Measurements from ENCODE around the gene SLC30A4.
"Not testable (repeated sequence)": the region's sequence is repeated elsewhere in the genome, so short reads cannot be mapped to it uniquely, and the experiment has no call there.

SLC30A4 gene

DNA sequence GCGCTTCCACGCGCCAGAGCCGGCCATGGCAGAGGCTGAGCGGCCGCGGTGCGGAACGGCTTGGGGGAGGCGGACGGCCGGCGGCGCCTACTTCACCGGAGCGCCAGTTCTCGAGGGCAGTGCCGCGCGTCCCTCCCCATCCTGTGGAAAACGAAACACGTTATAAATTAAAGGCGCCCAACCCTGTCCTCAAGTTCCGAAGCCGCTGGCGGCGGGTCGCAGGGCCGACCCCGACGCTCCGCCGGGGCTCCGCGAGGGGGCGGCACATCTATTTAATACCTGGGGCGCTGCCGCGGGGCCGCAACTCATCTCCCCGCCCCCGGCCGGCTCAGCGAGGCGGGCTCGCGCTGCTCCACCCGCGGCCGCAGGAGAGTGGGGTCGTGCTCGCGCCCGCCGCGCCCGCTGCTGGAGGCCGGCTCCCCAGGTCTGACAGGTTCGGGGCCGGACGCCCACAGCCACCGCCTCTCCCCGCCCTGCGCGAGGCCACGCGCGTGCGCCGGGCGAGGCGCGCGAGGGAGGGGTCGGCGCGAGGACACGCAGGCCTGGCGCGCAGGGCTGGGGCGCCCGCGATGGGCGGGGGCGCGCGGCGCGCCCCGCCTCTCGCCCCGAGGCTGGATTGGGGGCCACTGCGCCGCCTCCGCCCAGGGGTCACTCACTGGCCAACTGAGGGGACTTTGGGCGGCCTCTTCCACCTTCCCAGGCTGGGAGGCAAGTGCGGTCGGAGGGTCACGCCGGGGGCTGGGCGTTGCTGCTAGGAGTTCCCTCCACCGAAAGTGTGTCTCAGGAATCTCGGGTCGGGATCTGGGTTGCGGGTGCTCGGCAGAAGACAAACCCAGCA is at the start of gene SLC30A4:
Gene SLC30A4, minus strand, starts transcription at position 428 of the 838 bp plus-strand sequence. Its CDS starts 401 bp downstream, at position 27.
- DNase-seq: peak; percentile 23 to 52

DNA sequence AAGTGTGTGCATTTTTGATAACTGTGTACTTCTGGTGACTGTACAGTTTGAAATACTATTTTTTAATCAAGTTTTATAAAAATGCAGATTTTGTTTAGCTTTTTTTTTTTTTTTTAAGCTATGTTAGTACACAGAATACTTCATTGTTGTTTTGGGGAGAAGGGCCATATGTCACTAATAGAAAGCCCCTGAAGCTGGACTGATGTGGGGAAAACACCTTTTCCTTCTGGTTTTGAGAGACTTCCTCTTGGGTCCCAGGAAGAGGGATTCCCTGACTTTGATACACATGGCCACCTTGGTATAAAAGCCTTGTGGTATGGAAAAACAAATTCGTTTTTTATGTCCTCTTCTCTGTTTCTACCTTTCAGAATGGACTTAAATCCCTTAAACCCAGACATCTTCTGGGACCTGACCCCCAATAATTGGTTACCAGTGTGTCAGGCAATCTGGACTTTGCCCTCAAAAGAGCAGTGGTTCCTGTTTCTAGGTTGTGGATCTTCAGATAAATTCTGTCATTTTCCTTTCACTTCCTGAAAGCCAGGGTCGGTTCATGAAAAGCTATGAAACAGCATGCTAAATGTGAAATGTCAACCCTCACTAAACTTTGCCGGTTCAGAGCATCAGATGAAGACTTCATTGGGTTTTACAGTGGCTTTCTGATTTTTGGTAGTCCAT is 33.5 kb upstream of the SLC30A4 start:
- no peak for DNase-seq

GRCh38 chr15:45551676-45552075 is 29.1 kb upstream of the SLC30A4 start:
- no peak for DNase-seq

DNA sequence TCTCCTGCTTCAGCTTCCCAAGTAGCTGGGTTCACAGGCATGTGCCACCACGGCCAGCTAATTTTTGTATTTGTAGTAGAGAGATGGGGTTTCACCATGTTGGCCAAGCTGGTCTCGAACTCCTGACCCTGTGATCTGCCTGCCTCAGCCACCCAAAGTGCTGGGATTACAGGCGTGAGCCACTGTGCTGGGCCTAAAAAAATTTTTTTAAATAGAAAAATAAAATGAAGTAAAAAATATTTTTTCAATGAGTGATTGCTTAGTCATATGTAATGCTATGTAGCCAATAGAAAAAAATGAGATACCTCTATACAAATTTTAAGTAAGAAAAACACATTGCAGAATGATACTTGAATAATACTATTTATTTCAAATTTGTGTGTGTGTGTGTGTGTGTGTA is 27.9 kb upstream of the SLC30A4 start:
- peak in 1 of 2 experiments; percentile 3 for DNase-seq

DNA sequence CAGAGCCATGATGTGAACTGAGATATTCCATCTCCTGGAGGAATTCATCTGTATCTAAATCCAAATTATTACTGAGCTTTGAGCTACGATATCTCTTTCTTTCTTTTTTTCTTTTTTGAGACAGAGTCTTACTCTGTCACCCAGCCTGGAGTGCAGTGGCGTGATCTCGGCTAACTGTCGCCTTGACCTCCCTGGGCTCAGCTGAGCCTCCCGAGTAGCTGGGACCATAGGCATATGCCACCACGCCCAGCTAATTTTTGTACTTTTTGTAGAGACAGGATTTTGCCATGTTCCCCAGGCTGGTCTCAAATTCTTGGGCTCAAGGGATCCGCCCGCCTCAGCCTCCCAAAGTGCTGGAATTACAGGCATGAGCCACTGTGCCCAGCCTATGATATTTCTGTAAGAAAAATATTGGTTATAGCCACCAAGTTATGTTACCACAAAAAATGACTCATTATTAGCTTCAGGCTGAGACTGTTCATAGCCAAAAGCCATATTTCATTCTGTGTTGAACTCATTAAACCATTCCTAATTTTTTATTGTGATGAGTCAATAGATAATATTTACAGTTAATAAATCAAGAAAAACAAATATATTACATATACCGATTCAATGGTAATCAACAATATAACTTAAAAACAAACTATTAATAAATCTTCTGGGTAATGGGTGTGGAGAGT is 27.1 kb upstream of the SLC30A4 start:
- no peak for DNase-seq

DNA sequence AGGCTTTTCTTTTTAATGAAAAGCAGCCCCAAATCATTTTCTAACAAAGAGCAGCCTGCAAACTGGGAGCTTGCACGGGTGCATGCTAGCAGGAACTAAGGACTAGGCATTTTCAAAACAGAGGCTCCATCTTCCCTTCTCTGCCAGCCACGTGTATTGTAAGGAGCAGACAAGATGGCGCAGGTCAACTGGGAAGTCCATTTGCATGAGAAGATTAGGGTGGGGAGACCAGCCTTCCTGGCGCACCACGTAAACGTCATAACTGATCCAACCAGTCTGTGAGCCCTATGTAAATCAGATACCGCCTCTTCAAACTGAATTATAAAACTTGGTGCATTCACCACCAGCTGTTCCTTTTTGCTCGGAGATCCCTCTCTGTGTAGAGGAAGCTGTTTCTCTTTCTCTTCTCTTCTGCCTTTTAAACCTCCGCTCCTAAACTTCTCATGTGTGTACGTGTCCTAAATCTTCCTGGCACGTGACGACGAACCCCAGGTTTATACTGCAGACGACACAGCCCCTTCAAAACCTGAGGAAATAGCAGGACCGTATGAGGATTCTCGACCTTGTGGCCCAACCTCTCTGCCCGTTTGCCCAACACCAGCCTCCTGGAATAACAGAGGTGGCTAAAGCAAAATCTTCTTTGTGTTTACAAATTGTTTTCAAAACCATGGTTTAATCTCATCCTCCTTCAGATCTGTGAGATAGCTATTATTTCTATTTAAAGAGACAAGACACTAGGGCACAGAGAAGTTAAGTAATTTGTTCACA is 26.4 kb upstream of the SLC30A4 start:
- no peak for DNase-seq

DNA sequence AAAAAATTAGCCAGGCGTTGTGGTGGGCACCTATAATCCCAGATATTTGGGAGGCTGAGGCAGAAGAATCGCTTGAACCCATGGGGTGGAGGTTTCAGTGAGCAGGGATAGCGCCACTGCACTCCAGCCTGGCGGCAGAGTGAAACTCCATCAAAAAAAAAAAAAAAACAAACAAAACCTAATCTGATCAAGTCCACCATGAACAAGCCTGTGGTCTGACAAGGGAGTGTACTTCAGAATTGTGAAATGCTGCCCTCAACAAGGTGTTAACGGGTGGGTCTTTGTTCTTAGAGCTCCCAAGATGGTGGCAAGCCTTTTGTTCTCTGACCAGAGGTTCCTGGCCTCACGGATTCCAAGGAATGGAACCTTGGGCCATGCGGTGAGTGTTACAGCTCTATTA is 24.2 kb upstream of the SLC30A4 start:
- DNase-seq: no peak

DNA sequence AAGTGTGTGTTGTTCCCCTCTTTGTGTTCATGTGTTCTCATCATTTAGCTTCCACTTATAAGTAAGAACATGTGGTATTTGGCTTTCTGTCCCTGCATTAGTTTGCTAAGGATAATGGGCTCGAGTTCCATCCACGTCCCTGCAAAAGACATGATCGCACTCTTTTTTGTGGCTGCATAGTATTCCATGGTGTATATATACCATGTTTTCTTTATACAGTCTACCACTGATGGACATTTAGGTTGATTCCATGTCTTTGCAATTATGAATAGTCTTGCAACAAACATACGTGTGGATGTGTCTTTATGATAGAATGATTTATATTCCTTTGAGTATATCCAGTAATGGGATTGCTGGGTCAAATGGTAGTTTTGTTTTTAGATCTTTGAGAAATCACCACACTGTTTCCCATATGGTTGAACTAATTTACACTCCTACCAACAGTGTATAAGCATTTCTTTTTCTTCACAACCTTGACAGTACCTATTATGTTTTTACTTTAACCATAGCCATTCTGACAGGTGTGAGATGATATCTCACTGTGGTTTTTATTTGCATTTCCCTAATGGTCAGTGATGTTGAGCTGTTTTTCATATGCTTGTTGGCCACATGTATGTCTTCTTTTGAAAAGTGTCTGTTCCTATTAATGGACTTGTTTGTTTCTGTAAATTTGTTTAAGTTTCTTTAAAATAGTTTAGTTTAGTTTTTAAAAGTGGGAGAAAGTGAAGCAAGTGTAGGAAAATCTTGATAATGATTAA is 21.9 kb upstream of the SLC30A4 start:
- no peak for DNase-seq

- DNase-seq: no peak
Observed at GRCh38 chr15:45543051-45543450, 20.5 kb upstream of the SLC30A4 start.

GRCh38 chr15:45540531-45540930 is 18.0 kb upstream of the SLC30A4 start:
- DNase-seq: no peak

GRCh38 chr15:45539680-45540079 is 17.1 kb upstream of the SLC30A4 start:
- no peak for DNase-seq

DNA sequence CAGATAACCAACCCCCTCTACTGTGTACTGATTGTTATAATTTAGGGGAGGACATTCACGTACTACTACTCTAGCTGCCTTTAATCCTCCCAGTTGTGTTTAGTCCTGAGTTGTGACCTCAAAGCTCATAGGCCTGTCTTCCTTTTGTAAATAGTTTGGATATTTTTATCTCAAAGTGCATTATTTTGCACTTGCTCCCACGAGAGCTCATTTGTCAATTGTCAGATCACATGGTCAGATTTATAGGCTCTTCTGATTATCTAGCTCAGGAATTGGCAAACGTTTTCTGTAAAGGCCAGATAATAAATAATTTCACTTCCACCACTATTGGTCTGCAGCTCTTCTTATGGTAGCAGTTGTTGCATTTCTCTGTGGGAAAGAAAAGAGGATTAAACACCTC is 14.4 kb upstream of the SLC30A4 start:
- DNase-seq: no peak

- no peak for DNase-seq
Observed at GRCh38 chr15:45535486-45536042, 13.0 kb upstream of the SLC30A4 start.

DNA sequence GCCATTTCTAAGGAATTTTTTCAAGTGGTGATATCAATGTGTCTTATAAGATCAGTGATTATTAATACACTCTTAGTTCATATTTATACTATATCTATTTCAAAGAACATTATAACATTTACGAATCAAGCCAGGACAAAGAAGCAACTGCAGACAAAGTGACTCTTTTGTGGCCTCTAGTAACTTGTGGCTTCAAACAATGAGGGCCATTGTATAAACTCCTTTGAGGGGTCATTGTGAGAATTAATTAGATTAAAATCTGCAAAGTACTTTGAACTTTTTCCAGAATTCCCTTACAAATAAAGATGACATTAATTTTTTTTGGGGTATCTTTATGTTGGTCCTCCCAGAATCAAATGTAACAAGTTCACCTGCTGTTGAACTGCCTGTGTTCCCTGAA is 12.3 kb upstream of the SLC30A4 start:
- no peak for DNase-seq

- not testable (repeated sequence) for DNase-seq
Observed at GRCh38 chr15:45532892-45533291, 10.3 kb upstream of the SLC30A4 start.

DNA sequence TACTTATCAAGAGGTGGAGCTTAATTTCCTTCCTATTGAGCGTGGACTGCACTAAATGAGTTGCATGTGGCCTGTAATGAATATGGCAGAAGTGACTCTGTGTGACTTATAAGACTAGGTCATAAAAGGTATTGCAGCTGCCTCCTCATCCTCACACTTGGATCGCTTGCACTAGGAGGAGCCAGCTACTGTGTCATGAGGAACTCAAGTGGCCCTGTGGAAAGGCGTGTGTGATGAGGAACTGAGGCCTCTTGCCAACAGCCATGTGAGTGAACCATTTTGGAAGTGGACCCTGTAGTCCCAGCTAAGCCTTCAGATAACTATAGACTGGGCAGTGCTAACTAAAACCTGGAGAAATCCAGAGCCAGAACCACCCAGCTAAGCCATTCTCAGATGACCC is 7.1 kb upstream of the SLC30A4 start:
- no peak for DNase-seq

DNA sequence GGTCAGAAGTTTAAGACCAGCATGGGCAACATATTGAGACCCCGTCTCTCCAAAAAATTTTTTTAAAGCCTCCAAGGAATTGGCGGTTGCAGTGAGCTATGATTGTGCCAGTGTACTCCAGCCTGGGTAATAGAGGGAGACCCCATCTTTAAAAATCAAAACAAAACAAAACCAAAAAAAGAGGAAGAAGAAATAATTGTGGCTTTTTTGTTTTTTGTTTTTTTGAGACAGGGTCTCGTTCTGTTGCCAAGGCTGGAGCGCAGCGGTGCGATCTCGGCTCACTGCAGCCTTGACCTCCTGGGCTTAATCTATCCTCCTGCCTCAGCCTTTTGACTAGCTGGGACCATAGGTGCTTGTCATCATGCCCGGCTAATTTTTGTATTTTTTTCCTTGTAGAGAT is 4.5 kb upstream of the SLC30A4 start:
- no peak for DNase-seq

DNA sequence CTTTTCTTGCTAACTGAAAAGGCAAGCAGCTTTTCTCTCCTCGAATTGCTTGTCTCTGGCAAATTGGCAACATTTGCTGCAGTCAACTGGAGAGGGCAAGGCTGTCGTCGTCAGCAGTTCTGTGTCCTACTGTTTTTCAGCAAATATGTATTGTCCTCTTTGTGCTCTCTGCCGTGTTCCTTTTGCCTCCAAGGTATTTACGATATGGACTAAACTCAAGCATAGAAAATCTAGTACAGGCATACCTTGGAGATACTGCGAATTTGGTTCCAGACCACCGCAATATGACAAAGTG is 558 bp upstream of the SLC30A4 start:
- DNase-seq: peak in 1 of 2 experiments; percentile 48

- DNase-seq: no peak
Observed at GRCh38 chr15:45521596-45522327, 793 bp downstream of the SLC30A4 start.

DNA sequence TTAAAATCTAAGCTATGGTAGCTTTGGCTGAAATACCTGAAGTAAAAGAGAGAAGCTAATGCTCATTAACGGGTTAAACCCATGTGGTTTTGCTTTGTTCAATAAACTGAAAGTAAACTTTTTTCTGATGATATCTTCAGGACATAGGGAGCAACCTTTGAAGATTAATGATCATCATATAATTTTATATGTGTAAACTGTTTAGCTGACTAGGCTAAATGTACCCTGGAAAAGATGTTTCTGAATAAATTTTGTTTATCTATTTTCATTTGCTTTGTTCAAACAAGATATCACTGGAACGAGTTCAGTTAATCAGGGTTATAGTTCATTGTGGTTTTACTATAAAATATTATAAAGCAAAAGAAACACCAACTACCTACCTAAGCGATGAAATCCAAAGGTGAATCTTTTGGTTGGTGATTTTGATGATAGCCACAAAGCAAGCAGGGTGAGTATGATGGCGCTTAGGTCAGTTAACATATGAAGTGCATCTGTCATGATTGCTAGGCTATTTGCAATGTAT is 11.7 kb downstream of the SLC30A4 start:
- DNase-seq: no peak

DNA sequence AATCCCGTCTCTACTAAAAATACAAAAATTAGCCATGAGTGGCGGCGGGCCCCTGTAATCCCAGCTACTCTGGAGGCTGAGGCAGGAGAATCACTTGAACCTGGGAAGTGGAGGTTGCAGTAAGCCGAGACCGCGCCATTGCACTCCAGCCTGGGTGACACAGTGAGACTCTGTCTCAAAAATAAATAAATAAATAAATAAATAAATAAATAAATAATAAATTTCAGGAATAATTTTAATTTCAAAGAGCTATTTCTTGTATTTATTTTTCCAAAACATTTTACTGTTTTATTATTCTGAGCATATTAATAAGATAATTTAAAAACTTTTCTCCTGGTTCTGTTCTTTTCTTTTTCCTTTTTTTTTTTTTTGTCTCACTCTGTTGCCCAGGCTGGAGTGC is 15.4 kb downstream of the SLC30A4 start:
- not testable (repeated sequence) for DNase-seq

All from SW 1271 (cell line).